ENCODE measurements around the gene RERE.
"Not testable (repeated sequence)": the region's sequence is repeated elsewhere in the genome, so short reads cannot be mapped to it uniquely, and the experiment has no call there.

The RERE gene

DNA sequence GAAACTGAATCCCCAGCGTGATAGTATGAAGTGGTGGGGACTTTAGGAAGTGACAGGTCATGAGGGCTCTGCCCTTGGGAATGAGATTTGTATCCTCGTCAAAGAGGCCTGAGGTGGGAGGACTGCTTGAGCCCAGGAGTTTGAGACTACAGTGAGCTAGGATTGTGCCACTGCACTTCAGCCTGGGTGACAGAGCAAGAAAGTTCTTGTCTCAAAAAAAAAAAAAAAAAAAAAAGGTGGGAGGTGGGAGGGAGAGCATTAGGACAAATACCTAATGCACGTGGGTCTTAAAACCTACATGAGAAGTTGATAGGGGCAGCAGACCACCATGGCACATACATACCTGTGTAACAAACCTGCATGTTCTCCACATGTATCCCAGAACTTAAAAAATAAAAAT, 24.0 kb upstream of the RERE start:
- no peak for DNase-seq (ENCODE audit: low read depth)

- DNase-seq (ENCODE audit: low read depth), result no peak
Measured at GRCh38 chr1:8839990-8840389, 22.6 kb upstream of the RERE start.

GRCh38 chr1:8835941-8836643, 18.7 kb upstream of the RERE start:
- DNase-seq (ENCODE audit: low read depth), result no peak

GRCh38 chr1:8831340-8831739, 13.9 kb upstream of the RERE start:
- DNase-seq (ENCODE audit: low read depth), result no peak

DNA sequence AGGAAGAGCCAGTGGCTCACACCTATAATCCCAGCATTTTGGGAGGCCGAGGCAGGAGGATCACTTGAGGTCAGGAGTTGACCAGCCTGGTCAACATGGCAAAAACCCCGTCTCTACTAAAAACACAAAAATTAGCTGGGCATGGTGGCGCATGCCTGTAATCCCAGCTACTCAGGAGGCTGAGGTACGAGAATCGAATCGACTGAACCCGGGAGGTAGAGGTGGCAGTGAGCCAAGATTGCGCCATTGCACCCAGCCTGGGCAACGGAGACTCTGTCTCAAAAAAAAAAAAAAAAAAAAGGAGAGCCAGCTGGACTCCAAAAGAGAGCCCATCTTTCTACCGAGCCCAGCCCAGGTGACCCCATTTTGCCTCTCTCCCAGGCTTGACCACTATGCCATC, 13.3 kb upstream of the RERE start:
- DNase-seq (ENCODE audit: low read depth), result not testable (repeated sequence)

DNA sequence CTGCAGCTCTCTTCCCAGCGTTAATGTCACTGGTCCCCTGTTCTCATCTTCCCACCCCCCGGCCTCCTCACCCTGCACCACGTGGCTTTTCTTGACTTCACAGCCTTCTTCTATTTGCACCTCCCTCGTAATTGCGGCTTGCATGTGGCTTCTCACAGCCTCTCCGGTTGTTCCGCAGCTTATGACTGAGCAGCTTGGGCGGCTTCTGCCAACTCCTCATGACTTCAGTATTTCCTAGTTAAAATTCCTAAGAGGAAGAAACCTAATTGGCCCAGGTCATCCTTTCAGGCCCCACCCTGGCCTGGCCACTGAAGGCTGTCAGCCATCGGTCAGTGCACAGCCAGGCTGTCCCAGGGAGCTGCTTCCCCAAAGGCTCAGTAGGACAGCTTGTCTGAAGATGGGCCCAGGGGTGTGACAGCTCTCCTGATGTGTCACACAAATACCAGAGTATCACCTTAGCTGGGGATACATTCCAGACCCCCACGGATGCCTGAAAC, 8.6 kb upstream of the RERE start:
- no peak for DNase-seq (ENCODE audit: low read depth)

GRCh38 chr1:8823295-8823664, 5.8 kb upstream of the RERE start:
- no peak for DNase-seq (ENCODE audit: low read depth)

- DNase-seq (ENCODE audit: low read depth), result no peak
Measured at GRCh38 chr1:8822373-8823294, 5.2 kb upstream of the RERE start.

GRCh38 chr1:8821084-8821483, 3.6 kb upstream of the RERE start:
- DNase-seq (ENCODE audit: low read depth), result no peak

DNA sequence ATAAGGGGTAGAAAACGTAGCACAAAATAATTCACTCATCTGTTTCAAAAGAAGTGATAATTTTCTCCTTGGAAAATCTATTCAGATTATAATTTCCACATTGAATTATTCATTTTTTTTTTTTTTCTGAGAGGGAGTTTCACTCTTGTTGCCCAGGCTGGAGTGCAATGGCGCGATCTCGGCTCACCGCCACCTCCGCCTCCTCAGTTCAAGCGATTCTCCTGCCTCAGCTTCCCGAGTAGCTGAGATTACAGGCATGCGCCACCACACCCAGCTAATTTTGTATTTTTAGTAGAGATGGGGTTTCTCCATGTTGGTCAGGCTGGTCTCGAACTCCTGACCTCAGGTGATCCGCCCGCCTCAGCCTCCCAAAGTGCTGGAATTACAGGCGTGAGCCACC, 1.3 kb upstream of the RERE start:
- DNase-seq (ENCODE audit: low read depth), result not testable (repeated sequence)

- DNase-seq (ENCODE audit: low read depth), result no peak
Measured at GRCh38 chr1:8818325-8818775, 910 bp upstream of the RERE start.

GRCh38 chr1:8816831-8817411, 519 bp downstream of the RERE start:
- peak; percentile 12 for DNase-seq (ENCODE audit: low read depth)

DNA sequence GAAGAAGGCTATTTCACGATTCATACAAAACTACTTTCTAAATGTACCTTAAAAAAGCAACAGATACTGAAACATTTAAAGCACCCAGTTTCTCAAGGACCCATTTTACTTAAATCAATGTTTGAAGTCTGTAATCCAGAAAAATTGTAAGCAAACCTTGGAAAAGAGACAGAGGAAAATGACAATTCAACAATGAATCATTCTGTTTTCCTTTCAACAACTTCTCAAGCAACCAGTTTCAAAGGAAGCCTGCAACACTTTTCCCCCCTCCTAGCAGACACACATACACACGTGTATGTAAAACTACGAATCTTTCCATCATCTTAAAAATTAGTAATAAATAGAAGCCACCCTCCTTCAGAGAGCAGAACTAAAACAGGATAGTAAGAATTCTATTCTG, 1.2 kb downstream of the RERE start:
- DNase-seq (ENCODE audit: low read depth), result no peak

DNA sequence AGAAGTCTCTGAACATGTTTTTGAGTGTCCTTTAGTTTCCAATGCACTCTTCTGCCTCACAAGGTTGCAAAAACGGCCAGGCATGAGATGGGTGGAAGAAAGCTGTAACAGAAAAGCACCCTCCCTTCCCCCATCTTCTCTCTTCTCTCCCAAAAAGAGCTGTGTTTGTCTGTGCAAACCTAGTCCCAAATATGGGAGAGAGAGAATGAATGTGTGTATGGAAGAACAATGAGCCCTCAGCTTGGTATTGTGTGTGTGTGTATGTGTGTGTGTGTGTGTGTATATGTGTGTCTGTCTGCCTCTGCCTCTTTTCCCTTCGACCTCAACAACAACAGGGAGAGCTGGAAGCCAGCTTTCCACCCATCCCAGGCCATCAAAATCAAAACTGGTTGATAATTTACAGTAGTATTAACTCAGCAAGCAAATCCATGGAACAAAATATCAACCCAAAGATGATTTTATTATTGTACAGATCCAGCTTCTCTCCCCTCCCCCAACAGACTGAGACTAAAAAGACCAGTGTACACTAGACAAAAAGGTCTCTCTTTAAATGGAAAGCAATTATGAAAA, 1.8 kb downstream of the RERE start:
- DNase-seq (ENCODE audit: low read depth), result no peak

DNA sequence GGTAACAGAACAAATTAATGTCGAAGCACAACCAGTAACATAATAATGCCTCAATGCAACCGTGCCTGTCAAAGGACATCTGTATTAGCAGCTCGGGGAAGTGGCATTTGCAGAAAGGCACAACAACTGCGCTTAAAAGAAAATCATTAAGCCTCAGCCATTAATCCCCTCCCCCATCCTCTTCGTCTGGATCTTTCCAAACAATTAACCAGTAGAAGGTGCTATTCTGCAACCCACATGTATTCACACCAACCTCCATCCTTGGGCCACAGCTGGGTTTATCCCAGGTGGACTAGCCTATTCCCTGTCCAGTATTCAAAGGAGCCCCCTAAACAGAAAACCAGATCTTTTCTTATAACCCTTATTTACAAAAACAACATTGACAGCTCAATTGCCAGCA, 2.6 kb downstream of the RERE start:
- DNase-seq (ENCODE audit: low read depth), result no peak

- DNase-seq (ENCODE audit: low read depth), result no peak
Measured at GRCh38 chr1:8813991-8814390, 3.4 kb downstream of the RERE start.

GRCh38 chr1:8813016-8813763, 4.2 kb downstream of the RERE start:
- DNase-seq (ENCODE audit: low read depth), result no peak

GRCh38 chr1:8812081-8812480, 5.4 kb downstream of the RERE start:
- DNase-seq (ENCODE audit: low read depth), result no peak

GRCh38 chr1:8810987-8811386, 6.5 kb downstream of the RERE start:
- no peak for DNase-seq (ENCODE audit: low read depth)

DNA sequence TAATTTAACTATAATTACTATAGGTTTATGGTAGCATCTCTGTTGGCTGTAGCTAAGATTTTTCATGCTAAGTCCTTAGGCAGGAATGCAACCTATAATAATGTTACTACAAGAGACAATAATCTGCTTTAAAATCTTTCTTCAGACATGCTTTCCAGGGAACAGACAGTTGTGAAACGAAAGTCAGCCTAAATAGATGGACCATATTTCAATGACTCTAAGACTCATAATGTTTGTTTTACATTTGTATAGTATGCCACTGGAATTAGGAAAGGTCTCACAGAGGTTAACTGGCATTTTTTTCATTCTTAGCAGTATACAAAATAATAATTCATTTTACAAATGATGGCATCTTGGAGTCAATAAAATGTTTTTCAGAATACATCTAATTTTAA, 8.1 kb downstream of the RERE start:
- no peak for DNase-seq (ENCODE audit: low read depth)

GRCh38 chr1:8807004-8807403, 10.4 kb downstream of the RERE start:
- DNase-seq (ENCODE audit: low read depth), result no peak

GRCh38 chr1:8800416-8800815, 17.0 kb downstream of the RERE start:
- DNase-seq (ENCODE audit: low read depth), result no peak

All from activated T-cell treated with anti-CD3 and anti-CD28 coated beads for 48 hours (primary cell).